Fibroblast of villous mesenchyme (primary cell): Measurements from ENCODE around the gene CALR3. TPM values are rescaled to one million over a fixed set of nuclear protein-coding genes. Genes with fewer than 3 reads are reported as not detected.

Experiments used
- DNase-seq: peaks from one replicate; pipeline ENCODE4 v3.0.0-alpha.2; 2010; ENCODE audit warnings: low read depth
- H3K4me3 ChIP-seq: 2 replicates; pipeline ENCODE4 v1.5.1; 2011; ENCODE audit warnings: low read depth, mild to moderate bottlenecking, low read length
- CTCF ChIP-seq: IDR thresholded peaks from 2 replicates; pipeline ENCODE4 v1.5.1; 2012; ENCODE audit warnings: low read depth, mild to moderate bottlenecking, low read length; ENCODE audit not compliant: insufficient read depth
- total RNA-seq: library from RNA; depleted of rRNA; stranded (reverse); fragments of >200 nt; gene quantifications from 2 replicates; pipeline ENCODE4 v1.2.3, GENCODE V29; 2012

Gene CALR3
- total RNA-seq, 1 donor, result not detected

GRCh38 chr19:16445238-16446107 lies 50.5 kb downstream of the CALR3 start:
- H3K4me3 ChIP-seq, result no peak overlapping the region
- DNase-seq, result no peak
- no peak for TF ChIP-seq CTCF

GRCh38 chr19:16444269-16444600 lies 51.7 kb downstream of the CALR3 start:
- no peak for TF ChIP-seq CTCF
- no peak for DNase-seq
- no peak overlapping the region for H3K4me3 ChIP-seq

GRCh38 chr19:16442386-16443276 lies 53.3 kb downstream of the CALR3 start:
- TF ChIP-seq CTCF, result no peak
- DNase-seq, result no peak
- H3K4me3 ChIP-seq, result no peak overlapping the region

GRCh38 chr19:16441661-16442162 lies 54.3 kb downstream of the CALR3 start:
- H3K4me3 ChIP-seq, result no peak overlapping the region
- peak; percentile 49 for DNase-seq
- peak; percentile 76 for TF ChIP-seq CTCF

- DNase-seq, result no peak
These were observed 59.1 kb downstream of the CALR3 start for GRCh38 chr19:16436780-16437332.

More at GRCh38 chr19:16436780-16437332, 59.1 kb downstream of the CALR3 start:
- no peak overlapping the region for H3K4me3 ChIP-seq
- no peak for TF ChIP-seq CTCF
